GM13976 (cell line): ENCODE data around the gene FAM53B.

Experiments used
- DNase-seq: peaks from one replicate; pipeline ENCODE4 v3.0.0; 2012; ENCODE audit warnings: low spot score
- CTCF ChIP-seq: IDR thresholded peaks from 2 replicates; pipeline ENCODE4 v1.5.1; 2012; ENCODE audit warnings: borderline replicate concordance, mild to moderate bottlenecking; ENCODE audit not compliant: insufficient read depth; ENCODE audit errors: extremely low read depth, missing control alignments, control extremely low read depth
- in situ Hi-C: fragments of 300-500 bp; cut with MboI; formaldehyde crosslinking; loops from one replicate; pipeline ENCODE4 v1.12.0; 2022; ENCODE audit warnings: low sequenced_read_pairs, mixed read lengths, inconsistent platforms; ENCODE audit not compliant: unreplicated experiment

FAM53B gene

GRCh38 chr10:124651402-124651891, 92.7 kb downstream of the FAM53B start:
- TF ChIP-seq CTCF = no peak
- in situ Hi-C loops = no loop called here
- no peak for DNase-seq

- in situ Hi-C loops = no loop called here
These were observed 93.3 kb downstream of the FAM53B start for GRCh38 chr10:124650820-124651401.

GRCh38 chr10:124650263-124650662, 93.9 kb downstream of the FAM53B start:
- no peak for DNase-seq
- TF ChIP-seq CTCF = no peak
- in situ Hi-C loops = no loop called here

More at GRCh38 chr10:124650820-124651401, 93.3 kb downstream of the FAM53B start:
- TF ChIP-seq CTCF = no peak
- peak; percentile 78 for DNase-seq

DNA sequence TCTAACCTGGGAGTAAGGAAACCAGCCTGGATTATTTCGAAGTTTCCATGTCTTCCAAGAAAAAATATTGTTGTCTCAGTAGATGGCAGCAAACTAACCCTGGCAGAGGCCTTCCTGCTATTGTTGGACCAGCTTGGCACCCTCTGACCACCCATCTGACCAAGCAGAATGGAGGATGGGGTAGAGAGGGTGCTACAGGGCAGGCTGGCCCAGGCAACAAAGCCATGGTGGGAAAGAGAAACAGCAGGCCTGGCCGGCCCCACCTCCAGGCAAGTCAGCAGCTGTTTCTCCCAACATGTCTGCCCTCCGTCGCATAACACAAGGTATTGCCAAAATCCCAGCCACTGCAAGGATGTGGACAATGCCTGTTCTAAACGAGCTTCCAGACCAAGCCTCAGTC, 95.0 kb downstream of the FAM53B start:
- DNase-seq = no peak
- in situ Hi-C loops = no loop called here
- no peak for TF ChIP-seq CTCF

DNA sequence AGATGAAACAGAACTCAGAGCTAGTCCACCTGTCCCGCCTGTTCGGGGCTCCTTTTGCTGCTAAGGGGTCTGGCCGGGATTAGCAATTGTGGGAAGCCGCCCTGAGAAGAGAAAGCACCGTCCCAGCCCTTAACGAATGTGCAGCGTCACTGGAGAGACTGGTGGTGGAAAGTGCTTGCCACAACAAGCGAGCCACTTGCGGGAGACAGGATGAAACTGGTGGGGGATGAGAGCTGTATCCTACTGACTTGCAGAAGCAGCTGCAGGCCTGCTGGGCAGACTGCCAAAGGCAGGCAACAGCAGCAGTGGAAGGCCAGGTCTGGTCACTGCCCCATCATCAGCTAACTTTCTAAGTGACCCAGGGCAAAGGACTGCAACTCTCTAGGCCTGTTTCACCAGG, 95.4 kb downstream of the FAM53B start:
- in situ Hi-C loops = no loop called here
- no peak for TF ChIP-seq CTCF
- DNase-seq = no peak

- in situ Hi-C loops = no loop called here
- DNase-seq = no peak
- TF ChIP-seq CTCF = no peak
These were observed 96.1 kb downstream of the FAM53B start for GRCh38 chr10:124648131-124648475.

DNA sequence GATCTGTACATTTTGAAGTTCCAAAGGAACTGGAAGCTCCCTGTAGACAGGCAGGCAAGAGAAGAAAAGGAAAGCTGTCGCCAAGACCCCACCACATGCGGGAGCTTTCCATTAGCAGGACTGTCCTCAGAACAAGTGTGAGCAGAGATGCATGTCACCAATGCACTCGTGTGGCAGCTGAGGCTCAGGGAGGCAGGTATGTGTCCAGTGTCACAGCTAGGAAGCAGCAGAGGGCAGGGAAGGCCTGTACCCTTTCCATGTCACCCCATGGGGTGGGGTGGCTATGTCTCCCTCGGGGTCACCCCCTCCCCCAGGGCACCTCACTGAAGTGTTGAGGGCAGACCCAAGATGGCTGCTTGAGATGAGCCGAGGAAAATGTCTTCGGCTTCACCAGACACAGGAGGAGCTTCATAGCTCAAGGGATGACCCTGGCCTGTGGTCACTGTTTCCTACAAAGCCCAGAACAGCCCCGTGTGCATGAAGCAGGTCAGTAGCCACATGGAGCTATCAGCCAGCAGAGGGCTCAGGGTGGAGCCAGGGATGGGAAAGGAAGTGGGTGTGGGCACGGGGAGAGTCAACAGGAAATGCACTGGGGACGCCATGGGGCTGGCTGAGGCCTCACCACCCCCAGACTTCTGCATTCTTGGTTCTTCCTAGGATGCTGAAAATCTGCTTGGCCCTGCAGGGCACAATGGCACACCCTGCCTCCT, 96.6 kb downstream of the FAM53B start:
- TF ChIP-seq CTCF = peak; percentile 25
- DNase-seq = peak; percentile 75
- in situ Hi-C loops = no loop called here
